Panc1 (cell line): ENCODE data around the gene GLTP.

Source experiments
- POLR2AphosphoS5 ChIP-seq: IDR thresholded peaks from 2 replicates; pipeline ENCODE4 v1.6.1; 2012; ENCODE audit warnings: mild to moderate bottlenecking, low read depth, low read length, moderate library complexity
- SIN3A ChIP-seq: IDR thresholded peaks from 2 replicates; pipeline ENCODE4 v1.6.1; 2012; ENCODE audit warnings: low read depth, mild to moderate bottlenecking, low read length, moderate library complexity, borderline replicate concordance; ENCODE audit not compliant: insufficient read depth
- TCF7L2 ChIP-seq: IDR thresholded peaks from 2 replicates; pipeline ENCODE4 v1.6.1; 2011; ENCODE audit warnings: mild to moderate bottlenecking, low read depth, low read length, inconsistent platforms
- TF ChIP-seq, protein P1 (sequence below): fragments of 450-650 bp; IDR thresholded peaks from 2 replicates; pipeline ENCODE4 v1.5.1; 2017; ENCODE audit warnings: mild to moderate bottlenecking
- TF ChIP-seq, protein P2 (sequence below), 2 experiments: IDR thresholded peaks; 2 replicates each; pipeline ENCODE4 v1.6.1; 2011 to 2012; ENCODE audit warnings: low read depth in 2 of 2, control low read depth in 1 of 2, low read length in 1 of 2, mild to moderate bottlenecking in 1 of 2, moderate library complexity in 1 of 2; ENCODE audit not compliant: insufficient read depth in 1 of 2

DNA sequence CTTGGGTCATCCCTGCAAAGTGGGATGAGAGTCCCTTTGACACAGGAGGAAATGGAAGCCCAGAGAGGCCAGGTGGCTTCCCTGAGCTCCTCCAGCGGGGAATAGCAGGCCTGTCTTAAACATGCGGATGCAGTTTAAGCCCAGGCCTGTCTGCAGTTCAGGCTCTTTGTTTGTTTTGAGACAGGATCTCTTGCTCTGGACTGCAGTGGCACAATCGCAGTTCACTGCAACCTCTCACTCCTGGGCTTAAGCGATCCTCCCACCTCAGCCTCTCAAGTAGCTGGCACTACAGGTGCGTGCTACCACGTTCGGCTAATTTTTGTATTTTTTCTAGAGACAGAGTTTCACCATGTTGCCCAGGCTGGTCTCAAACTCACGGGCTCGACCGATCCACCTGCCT lies 50.7 kb downstream of the GLTP start:
- TF ChIP-seq, protein P1, sequence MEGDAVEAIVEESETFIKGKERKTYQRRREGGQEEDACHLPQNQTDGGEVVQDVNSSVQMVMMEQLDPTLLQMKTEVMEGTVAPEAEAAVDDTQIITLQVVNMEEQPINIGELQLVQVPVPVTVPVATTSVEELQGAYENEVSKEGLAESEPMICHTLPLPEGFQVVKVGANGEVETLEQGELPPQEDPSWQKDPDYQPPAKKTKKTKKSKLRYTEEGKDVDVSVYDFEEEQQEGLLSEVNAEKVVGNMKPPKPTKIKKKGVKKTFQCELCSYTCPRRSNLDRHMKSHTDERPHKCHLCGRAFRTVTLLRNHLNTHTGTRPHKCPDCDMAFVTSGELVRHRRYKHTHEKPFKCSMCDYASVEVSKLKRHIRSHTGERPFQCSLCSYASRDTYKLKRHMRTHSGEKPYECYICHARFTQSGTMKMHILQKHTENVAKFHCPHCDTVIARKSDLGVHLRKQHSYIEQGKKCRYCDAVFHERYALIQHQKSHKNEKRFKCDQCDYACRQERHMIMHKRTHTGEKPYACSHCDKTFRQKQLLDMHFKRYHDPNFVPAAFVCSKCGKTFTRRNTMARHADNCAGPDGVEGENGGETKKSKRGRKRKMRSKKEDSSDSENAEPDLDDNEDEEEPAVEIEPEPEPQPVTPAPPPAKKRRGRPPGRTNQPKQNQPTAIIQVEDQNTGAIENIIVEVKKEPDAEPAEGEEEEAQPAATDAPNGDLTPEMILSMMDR: no peak
- TF ChIP-seq SIN3A (no peak), POLR2AphosphoS5 (no peak), TCF7L2 (no peak)
- TF ChIP-seq, protein P2, sequence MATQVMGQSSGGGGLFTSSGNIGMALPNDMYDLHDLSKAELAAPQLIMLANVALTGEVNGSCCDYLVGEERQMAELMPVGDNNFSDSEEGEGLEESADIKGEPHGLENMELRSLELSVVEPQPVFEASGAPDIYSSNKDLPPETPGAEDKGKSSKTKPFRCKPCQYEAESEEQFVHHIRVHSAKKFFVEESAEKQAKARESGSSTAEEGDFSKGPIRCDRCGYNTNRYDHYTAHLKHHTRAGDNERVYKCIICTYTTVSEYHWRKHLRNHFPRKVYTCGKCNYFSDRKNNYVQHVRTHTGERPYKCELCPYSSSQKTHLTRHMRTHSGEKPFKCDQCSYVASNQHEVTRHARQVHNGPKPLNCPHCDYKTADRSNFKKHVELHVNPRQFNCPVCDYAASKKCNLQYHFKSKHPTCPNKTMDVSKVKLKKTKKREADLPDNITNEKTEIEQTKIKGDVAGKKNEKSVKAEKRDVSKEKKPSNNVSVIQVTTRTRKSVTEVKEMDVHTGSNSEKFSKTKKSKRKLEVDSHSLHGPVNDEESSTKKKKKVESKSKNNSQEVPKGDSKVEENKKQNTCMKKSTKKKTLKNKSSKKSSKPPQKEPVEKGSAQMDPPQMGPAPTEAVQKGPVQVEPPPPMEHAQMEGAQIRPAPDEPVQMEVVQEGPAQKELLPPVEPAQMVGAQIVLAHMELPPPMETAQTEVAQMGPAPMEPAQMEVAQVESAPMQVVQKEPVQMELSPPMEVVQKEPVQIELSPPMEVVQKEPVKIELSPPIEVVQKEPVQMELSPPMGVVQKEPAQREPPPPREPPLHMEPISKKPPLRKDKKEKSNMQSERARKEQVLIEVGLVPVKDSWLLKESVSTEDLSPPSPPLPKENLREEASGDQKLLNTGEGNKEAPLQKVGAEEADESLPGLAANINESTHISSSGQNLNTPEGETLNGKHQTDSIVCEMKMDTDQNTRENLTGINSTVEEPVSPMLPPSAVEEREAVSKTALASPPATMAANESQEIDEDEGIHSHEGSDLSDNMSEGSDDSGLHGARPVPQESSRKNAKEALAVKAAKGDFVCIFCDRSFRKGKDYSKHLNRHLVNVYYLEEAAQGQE (IDR thresholded peaks at IDR 0.05; ENCODE audit: insufficient read depth in 1 of 2, low read depth in 2 of 2, low read length in 1 of 2): no peak
